Right lobe of liver (tissue), 6 donors: ENCODE results near the gene DAND5. TPM values are rescaled to one million over a fixed set of nuclear protein-coding genes. Genes with fewer than 3 reads are reported as not detected.

ENCODE experiments used
- ATAC-seq, 4 donors: fragments of 200-7000 bp; cut with Tn5 transposase; one replicate each; pipeline ENCODE4 v1.9.1; 2020; ENCODE audit warnings: mild to moderate bottlenecking in 4 of 4, moderate library complexity in 4 of 4
- DNase-seq, 3 donors: peaks; one replicate each; pipeline ENCODE4 v3.0.0-alpha.2; 2020
- H3K27ac ChIP-seq, 3 donors: fragments of 200-600 bp; one replicate each; pipeline ENCODE4 v1.8.0; 2022
- H3K27me3 ChIP-seq, 2 donors: fragments of 200-600 bp; one replicate each; pipeline ENCODE4 v1.8.0; 2022
- H3K36me3 ChIP-seq, 4 donors: fragments of 200-600 bp; sonication (generic) in 1 of 4; one replicate each; pipeline versions ENCODE4 v1.5.1 to v1.8.0; 2017 to 2022; ENCODE audit warnings: control low read depth in 1 of 4
- H3K4me1 ChIP-seq, 4 donors: fragments of 200-600 bp; sonication (generic) in 1 of 4; one replicate each; pipeline versions ENCODE4 v1.5.1 to v1.8.0; 2017 to 2022; ENCODE audit warnings: control low read depth in 1 of 4
- H3K4me3 ChIP-seq, 3 donors: fragments of 200-600 bp; one replicate each; pipeline ENCODE4 v1.8.0; 2022
- H3K9me3 ChIP-seq, 4 donors: fragments of 200-600 bp; sonication (generic) in 1 of 4; one replicate each; pipeline versions ENCODE4 v1.5.1 to v1.8.0; 2017 to 2022; ENCODE audit warnings: control low read depth in 1 of 4
- POLR2A ChIP-seq: fragments of 450-650 bp; IDR thresholded peaks from one replicate; pipeline ENCODE4 v1.6.1; 2017; ENCODE audit warnings: antibody characterized with exemption, mild to moderate bottlenecking
- WGBS: methylation state at CpG from one replicate; pipeline ENCODE4 v1.1.6; 2018; ENCODE audit warnings: low coverage, low lambda C conversion rate; ENCODE audit not compliant: insufficient coverage; ENCODE audit errors: missing lambda C conversion rate; 5-methylcytosine and 5-hydroxymethylcytosine counted together
- intact Hi-C, 2 donors: fragments of 100-400 bp; cut with DNase I; formaldehyde crosslinking; loops; one replicate each; pipeline versions ENCODE4 v1.11.2 to v1.14.1; 2022
- total RNA-seq, 6 experiments: library from RNA; depleted of rRNA in 2 of 6; stranded (reverse); fragments of >200 nt in 2 of 6; fragmentation: NEBNext Ultra II Directional in 3 of 6; extraction: Animal tissue kit (Norgen Biotek cat#: 25700) in 3 of 6; gene quantifications; one replicate each; pipeline versions ENCODE4 v1.1.0 to v1.2.4, GENCODE V29; 2016 to 2023
- TF ChIP-seq, protein P1 (sequence below), 4 donors: fragments of 200-600 bp in 3 of 4; fragments of 450-650 bp in 1 of 4; IDR thresholded peaks; one replicate each; pipeline versions ENCODE4 v1.5.1 to v1.8.0; 2016 to 2022; ENCODE audit warnings: antibody characterized with exemption in 4 of 4, mild to moderate bottlenecking in 2 of 4
- donor health status: DM: no; HTN: yes; CAD: no.
- donor health status: DM: no; HTN: no; CAD: no.
- donor health status: DM: no; HTN: no; CAD: no.
- donor health status: DM: no; HTN: yes; CAD: no.
- donor health status: DM: no; HTN: yes; CAD: no.

The DAND5 gene
- total RNA-seq, 6 experiments from 2014 or later, result not detected

DNA sequence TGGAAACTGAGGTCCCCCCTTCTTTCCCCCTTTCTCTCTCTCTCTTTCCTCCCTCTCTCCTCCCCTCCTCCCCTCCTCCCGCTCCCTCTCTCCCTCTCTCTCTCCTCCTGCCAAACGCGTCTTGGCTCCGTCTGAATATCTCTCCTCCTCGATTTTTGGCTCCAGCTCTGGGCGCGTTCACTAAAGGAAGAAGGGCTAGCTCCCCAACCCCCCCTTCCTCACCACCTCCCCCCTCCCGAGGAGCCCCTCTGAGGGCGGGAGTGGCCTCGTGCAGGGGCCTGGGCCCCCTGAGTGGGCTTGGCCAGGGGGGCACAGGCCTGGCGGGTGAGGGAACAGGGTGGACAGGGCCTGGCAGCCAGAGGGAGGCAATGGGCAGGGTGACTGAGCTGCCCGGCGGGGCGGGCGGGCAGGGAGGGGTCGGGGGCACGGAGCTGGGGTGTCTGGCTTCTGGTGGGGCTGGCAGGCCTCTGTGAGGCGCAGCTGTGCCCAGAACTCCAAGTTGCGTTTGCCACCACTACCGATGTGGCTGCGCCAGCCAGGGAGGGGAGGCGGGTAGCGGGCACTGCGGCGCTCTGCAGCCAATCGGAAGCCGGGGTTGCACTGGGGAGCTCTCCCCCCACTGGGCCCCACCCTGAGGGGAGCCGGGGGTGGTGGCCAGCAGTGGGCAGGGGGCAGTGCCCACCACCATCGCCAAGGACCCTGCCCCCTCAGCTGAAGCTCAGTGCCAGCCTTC lies 33.0 kb downstream of the DAND5 start:
- DNase-seq, result peak in 1 of 3 donors; percentile 76
- Histone ChIP-seq H3K4me1 (peaks cover 0 to 27% (median 1%) of the 10 kb centered on the region in 4 donors), H3K9me3 (no peaks in the 10 kb centered on the region), H3K27me3 (no peaks in the 10 kb centered on the region), H3K36me3 (no peaks in the 10 kb centered on the region), H3K27ac (peak overlapping the region; percentile 7 to 47 (median 31)), H3K4me3 (peak overlapping the region in 2 of 3 donors; percentile 11 to 40)
- peak; percentile 43 to 77 (median 60) for ATAC-seq
- no peak for TF ChIP-seq POLR2A
- TF ChIP-seq, protein P1, sequence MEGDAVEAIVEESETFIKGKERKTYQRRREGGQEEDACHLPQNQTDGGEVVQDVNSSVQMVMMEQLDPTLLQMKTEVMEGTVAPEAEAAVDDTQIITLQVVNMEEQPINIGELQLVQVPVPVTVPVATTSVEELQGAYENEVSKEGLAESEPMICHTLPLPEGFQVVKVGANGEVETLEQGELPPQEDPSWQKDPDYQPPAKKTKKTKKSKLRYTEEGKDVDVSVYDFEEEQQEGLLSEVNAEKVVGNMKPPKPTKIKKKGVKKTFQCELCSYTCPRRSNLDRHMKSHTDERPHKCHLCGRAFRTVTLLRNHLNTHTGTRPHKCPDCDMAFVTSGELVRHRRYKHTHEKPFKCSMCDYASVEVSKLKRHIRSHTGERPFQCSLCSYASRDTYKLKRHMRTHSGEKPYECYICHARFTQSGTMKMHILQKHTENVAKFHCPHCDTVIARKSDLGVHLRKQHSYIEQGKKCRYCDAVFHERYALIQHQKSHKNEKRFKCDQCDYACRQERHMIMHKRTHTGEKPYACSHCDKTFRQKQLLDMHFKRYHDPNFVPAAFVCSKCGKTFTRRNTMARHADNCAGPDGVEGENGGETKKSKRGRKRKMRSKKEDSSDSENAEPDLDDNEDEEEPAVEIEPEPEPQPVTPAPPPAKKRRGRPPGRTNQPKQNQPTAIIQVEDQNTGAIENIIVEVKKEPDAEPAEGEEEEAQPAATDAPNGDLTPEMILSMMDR (IDR thresholded peaks at IDR 0.05), result no peak
- 19% methylated on average over 6 of the region's 29 CpGs for WGBS
- intact Hi-C loops, result no loop called here

DNA sequence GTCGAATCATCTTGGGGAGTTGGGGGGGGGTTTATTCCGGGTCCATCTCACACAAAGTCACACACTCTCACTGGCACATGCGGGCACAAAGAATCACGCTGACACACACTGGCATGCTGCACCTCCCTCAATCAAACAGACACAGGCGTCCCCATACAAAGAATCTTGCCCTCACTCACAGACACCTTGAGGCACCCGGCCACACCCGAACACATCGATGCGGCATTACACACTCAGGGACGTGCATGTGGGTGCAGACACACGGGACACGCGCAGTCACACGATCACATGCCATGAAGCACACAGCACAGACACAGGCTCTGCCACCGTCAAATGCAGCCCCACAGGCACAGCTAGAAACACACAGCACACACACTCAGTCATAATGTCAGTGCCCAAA lies 33.7 kb downstream of the DAND5 start:
- no CpG with 5 or more reads among the region's 15 CpGs for WGBS
- TF ChIP-seq POLR2A, result no peak
- TF ChIP-seq, protein P1 (IDR thresholded peaks at IDR 0.05), result no peak
- intact Hi-C loops, result no loop called here
- Histone ChIP-seq H3K4me3 (no peak overlapping the region), H3K36me3 (no peaks in the 10 kb centered on the region), H3K27me3 (no peaks in the 10 kb centered on the region), H3K4me1 (peaks cover 0 to 33% (median 5%) of the 10 kb centered on the region in 4 donors), H3K9me3 (no peaks in the 10 kb centered on the region), H3K27ac (no peak overlapping the region)
- ATAC-seq, result no peak
- DNase-seq, result no peak

DNA sequence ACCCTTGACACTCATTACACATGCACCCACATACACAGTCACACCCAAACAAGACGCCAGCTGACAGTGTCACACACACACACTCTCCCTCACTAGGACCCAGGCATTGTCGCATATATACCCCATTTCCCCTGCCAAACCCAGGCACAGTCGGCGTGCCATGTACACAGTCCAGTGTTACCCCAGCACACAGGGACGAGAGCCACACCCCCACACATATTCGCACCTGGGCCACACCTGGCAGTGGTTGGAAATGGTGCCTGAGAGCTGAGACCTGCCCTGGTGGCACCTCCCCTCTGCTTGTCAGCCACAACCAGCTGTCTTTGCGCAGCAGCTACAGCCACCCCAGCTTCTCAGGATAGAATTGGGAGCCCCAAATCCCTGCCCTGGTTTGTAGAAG lies 34.9 kb downstream of the DAND5 start:
- Histone ChIP-seq H3K9me3 (no peaks in the 10 kb centered on the region), H3K4me3 (no peak overlapping the region), H3K36me3 (no peaks in the 10 kb centered on the region), H3K27ac (no peak overlapping the region), H3K27me3 (no peaks in the 10 kb centered on the region), H3K4me1 (peaks cover 0 to 36% (median 8%) of the 10 kb centered on the region in 4 donors)
- ATAC-seq, result no peak
- no peak for DNase-seq
- TF ChIP-seq, protein P1 (IDR thresholded peaks at IDR 0.05), result no peak
- no peak for TF ChIP-seq POLR2A
- intact Hi-C loops, result no loop called here
- WGBS, result 94% methylated on average over 3 of the region's 7 CpGs

DNA sequence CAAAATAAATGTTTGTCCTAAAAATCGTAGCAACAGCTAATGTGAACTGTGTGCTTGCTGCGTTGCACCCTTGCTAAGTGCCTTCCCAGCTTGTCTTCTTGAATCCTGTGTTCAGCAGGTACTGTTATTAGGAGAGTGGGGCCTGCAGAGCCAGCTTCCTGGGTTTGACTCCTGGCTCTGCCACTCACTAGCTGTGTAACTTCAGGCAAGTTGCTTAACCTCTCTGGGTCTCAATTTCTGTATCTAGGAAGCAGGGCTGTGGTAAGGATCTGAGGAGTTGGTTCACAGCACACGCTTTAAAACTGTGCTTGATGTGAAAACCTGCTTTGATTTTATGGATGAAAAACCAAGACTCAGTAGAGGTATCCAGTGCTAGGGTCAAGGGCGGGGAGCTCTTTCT lies 35.9 kb downstream of the DAND5 start:
- Histone ChIP-seq H3K9me3 (no peaks in the 10 kb centered on the region), H3K36me3 (no peaks in the 10 kb centered on the region), H3K4me3 (no peak overlapping the region), H3K4me1 (peaks cover 0 to 45% (median 8%) of the 10 kb centered on the region in 4 donors), H3K27ac (no peak overlapping the region), H3K27me3 (no peaks in the 10 kb centered on the region)
- DNase-seq (no peak), ATAC-seq (no peak)
- intact Hi-C loops, result no loop called here
- WGBS, result 92% methylated on average over 4 of the region's 4 CpGs
- TF ChIP-seq, protein P1 (IDR thresholded peaks at IDR 0.05), result no peak
- no peak for TF ChIP-seq POLR2A
